ENCODE data around the gene SIMC1. TPM values are rescaled to one million over a fixed set of nuclear protein-coding genes. Genes with fewer than 3 reads are reported as not detected.
A peak's percentile ranks its signal among the peaks of the same experiment; 100 is the strongest.
"Not testable (repeated sequence)": the region's sequence is repeated elsewhere in the genome, so short reads cannot be mapped to it uniquely, and the experiment has no call there.

SIMC1 gene
- total RNA-seq, 1 donor from 2014 or later, result 4.1 TPM

- ATAC-seq (no peak), DNase-seq (ENCODE audit: missing footprints) (no peak)
- intact Hi-C loops (cut with DNase I), result no loop called here
Observed at GRCh38 chr5:176201811-176202210, 36.4 kb upstream of the SIMC1 start.

DNA sequence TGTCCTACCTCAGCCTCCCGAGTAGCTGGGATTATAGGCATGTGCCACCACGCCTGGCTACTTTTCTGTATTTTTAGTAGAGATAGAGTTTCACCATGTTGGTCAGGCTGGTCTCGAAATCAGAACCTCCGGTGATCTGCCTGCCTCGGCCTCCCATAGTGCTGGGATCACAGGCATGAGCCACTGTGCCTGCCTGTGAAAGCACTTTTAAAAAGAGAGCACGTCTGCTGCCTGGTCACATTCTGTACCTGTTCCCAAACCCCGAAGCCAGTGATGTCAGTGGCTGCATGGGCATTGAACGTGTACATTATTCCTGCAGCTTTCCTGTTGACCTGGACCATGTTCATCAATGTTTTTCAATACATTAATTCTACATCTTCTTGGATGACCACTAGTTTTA, 35.1 kb upstream of the SIMC1 start:
- ATAC-seq (no peak), DNase-seq (ENCODE audit: missing footprints) (no peak)
- intact Hi-C loops (cut with DNase I), result no loop called here

DNA sequence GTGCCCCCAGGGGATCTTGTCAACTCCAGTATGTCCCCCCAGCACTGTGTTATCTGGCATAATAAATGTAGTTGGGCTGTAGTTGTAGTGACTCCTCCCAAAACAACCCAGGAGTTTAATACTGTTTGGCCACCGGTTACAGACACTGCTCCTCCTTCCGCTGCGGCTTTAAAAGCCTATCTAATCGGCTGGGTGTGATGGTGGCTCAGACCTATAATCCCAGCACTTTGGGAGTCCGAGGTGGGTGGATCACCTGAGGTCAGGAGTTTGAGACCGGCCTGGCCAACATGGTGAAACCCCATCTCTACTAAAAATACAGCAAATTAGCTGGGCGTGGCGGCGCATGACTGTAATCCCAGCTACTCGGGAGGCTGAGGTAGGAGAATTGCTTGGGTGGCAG, 34.7 kb upstream of the SIMC1 start:
- intact Hi-C loops (cut with DNase I); ATAC-seq; DNase-seq (ENCODE audit: missing footprints): not testable (repeated sequence)

GRCh38 chr5:176214466-176215021, 23.7 kb upstream of the SIMC1 start:
- intact Hi-C loops (cut with DNase I); ATAC-seq; DNase-seq (ENCODE audit: missing footprints): not testable (repeated sequence)

- intact Hi-C loops (cut with DNase I), result not testable (repeated sequence)
- ATAC-seq (peak; percentile 64), DNase-seq (ENCODE audit: missing footprints) (peak; percentile 74)
Observed at GRCh38 chr5:176216393-176216916, 21.8 kb upstream of the SIMC1 start.

DNA sequence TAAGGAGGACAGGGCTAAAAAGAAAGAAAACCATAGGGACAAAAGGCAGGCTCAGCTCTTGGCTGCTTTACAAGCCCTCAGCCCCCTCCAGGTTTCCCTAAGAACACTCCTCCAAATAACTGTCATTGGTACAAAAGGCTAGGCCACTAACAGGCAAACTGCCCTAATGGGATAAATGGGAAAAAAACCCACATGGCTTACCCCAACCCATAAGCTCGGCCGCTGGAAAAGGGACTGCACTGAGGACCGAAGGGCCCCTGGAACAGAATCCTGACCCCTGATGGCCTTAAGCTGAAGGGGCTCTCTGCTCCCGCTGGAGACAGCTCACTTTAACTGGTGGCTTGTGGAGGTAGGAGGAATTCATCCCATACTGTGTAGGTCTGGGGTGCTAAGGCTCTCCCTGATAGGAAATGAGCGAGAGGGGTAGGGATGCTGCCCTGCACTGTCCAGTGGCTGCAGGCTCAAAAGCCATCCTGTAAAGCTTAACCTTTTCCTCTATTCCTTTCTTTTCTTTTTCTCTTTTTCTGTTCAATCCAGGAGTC, 21.0 kb upstream of the SIMC1 start:
- intact Hi-C loops (cut with DNase I), result not testable (repeated sequence)

DNA sequence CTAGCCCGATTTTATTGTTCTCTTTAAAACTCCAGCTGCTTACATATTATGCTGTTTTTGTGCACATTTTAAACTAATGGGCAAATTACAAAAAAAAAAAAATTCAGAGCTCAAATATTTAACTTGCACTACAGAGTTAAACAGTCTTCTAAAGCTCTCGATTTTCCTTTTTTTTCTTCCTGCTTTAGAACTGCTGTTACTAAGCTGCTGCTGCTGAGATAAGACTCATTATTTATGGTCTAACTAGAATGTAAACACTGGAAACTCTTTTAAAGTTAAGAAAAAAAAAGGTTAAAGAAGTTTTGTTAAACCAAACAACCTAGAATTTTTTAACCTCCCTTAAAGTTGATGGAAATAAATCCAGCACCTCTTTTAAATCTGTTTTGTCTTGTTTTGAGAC, 20.5 kb upstream of the SIMC1 start:
- ATAC-seq; intact Hi-C loops (cut with DNase I); DNase-seq (ENCODE audit: missing footprints): not testable (repeated sequence)

More for the DNA sequence above, 21.0 kb upstream of the SIMC1 start:
- DNase-seq (ENCODE audit: missing footprints); ATAC-seq: not testable (repeated sequence)

GRCh38 chr5:176222006-176222405, 16.2 kb upstream of the SIMC1 start:
- DNase-seq (ENCODE audit: missing footprints); ATAC-seq; intact Hi-C loops (cut with DNase I): not testable (repeated sequence)

GRCh38 chr5:176228358-176228757, 9.9 kb upstream of the SIMC1 start:
- DNase-seq (ENCODE audit: missing footprints); ATAC-seq; intact Hi-C loops (cut with DNase I): not testable (repeated sequence)

DNA sequence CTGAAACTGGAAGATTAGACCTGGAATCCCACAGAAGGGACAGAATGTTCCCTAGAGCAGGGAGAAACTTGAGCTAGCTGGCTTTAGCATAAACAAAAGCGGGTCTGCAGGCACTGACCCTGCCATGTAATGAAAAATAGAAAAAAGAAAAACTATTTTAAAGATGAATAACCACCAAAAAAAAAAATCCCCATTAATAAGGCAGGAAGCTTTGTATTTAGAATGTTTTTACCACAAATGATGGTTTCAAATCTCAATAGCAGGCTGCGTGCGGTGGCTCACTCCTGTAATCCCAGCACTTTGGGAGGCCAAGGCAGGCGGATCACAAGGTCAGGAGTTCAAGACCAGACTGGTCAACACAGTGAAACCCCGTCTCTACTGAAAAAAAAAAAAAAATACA, 5.0 kb upstream of the SIMC1 start:
- intact Hi-C loops (cut with DNase I), result loop anchor here (10.0 kb wide), 1 partner anchor 132 kb away; the partner anchor contains the start of genes ARL10 and KIAA1191
- not testable (repeated sequence) for ATAC-seq; DNase-seq (ENCODE audit: missing footprints)

DNA sequence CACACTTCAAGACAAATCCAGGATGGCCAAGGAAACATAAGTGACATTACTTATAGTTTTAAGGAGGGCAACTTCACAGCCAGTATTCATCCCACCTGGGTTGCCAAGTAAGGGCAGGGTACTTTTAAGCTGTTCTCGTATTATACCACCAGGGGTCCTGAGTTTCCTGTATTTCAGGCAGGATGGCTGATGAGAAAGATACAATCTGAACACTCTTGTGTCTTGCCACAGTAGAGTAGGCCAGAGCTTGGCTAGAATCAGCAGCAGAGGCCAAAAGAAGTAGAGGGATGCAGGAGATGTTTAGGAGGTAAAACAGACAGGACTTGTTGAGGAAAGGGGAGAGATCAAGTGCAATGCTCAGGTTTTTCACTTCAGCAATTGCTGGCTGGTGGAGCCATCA, 3.1 kb upstream of the SIMC1 start:
- intact Hi-C loops (cut with DNase I), result loop anchor here (10.0 kb wide), 1 partner anchor 130 kb away; the partner anchor contains the start of genes ARL10 and KIAA1191
- ATAC-seq; DNase-seq (ENCODE audit: missing footprints): not testable (repeated sequence)

GRCh38 chr5:176238645-176239283, 540 bp downstream of the SIMC1 start:
- not testable (repeated sequence) for DNase-seq (ENCODE audit: missing footprints)
- peak; percentile 63 for ATAC-seq
- intact Hi-C loops (cut with DNase I), result loop anchor here (10.0 kb wide), 1 partner anchor 126 kb away; the partner anchor contains the start of genes ARL10 and KIAA1191

GRCh38 chr5:176239304-176239703, 1.1 kb downstream of the SIMC1 start:
- intact Hi-C loops (cut with DNase I), result loop anchor here (10.0 kb wide), 1 partner anchor 125 kb away; the partner anchor contains the start of genes ARL10 and KIAA1191
- ATAC-seq; DNase-seq (ENCODE audit: missing footprints): not testable (repeated sequence)

DNA sequence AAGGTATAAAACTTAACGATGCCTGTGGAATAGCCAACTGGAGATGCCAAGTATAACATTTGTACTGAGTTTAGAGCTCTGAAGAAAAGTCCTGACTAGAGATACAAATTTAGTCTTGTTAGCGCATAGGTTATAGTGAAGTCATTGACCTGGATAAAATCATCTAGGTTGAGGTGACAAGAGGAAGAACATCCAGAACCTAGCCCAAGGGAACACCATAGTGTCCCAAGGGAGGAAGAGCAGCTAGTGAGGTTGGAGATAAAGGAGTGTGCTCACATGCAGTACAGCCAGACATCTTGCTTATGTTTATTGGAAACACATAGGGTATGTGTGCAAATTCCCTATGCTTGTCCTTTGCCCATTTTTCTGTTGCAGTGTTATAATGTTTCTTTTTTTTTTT, 6.1 kb downstream of the SIMC1 start:
- ATAC-seq; DNase-seq (ENCODE audit: missing footprints); intact Hi-C loops (cut with DNase I): not testable (repeated sequence)

- ATAC-seq; intact Hi-C loops (cut with DNase I); DNase-seq (ENCODE audit: missing footprints): not testable (repeated sequence)
Observed at GRCh38 chr5:176245074-176245473, 6.8 kb downstream of the SIMC1 start.

DNA sequence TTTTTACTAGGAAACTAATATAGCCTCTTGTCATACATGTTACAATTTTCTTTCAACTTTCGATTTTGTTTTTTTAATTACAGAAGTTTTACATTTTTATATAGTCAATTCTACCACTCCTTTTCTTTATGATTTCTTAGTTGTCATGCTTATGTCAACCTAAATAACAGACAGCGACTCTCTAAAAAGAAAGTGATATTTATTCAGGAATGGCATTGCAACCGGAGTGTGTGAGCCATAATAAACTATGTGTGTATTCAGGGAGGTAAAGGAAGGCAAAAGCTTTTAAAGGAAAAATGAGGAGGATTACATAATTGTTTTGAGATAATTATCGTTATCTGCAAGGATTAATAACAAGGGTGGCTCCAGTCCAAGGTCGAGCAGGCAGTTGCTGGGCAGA, 7.3 kb downstream of the SIMC1 start:
- intact Hi-C loops (cut with DNase I); DNase-seq (ENCODE audit: missing footprints): not testable (repeated sequence)

GRCh38 chr5:176250691-176251090, 12.5 kb downstream of the SIMC1 start:
- DNase-seq (ENCODE audit: missing footprints); ATAC-seq; intact Hi-C loops (cut with DNase I): not testable (repeated sequence)

More for the DNA sequence above, 7.3 kb downstream of the SIMC1 start:
- ATAC-seq, result not testable (repeated sequence)

GRCh38 chr5:176252171-176252570, 13.9 kb downstream of the SIMC1 start:
- DNase-seq (ENCODE audit: missing footprints); intact Hi-C loops (cut with DNase I); ATAC-seq: not testable (repeated sequence)

DNA sequence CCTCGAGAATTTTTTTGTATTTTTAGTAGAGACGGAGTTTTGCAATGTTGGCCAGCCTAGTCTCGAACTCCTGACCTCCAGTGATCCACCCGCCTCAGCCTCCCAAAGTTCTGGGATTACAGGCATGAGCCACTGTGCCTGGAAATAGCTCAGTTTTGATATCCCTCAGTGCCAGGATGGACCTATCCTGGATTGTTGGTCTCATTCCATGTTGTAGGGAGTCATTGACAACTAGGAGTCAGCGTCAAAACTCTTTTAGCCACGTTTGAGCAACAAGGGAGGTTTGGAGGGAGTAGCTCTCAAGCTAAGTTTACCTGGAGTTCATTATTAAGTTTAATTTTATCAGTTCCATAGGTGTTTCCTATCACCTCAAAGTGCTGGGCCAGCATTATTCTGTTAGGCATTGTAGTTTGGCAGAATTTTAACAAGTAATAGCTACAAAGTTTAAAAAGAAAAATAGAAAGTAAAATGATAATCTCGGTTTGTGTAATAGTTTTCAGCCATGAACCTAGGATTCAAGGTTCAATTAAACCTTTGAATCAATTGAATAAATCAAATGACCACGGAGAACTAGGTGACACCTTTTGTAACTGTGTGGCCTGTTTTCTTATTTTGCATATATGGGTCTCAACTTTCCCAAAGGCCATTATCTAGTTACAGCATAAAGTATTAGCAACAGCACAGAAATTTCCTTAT, 15.3 kb downstream of the SIMC1 start:
- ATAC-seq; intact Hi-C loops (cut with DNase I); DNase-seq (ENCODE audit: missing footprints): not testable (repeated sequence)

All from Right ventricle myocardium inferior (tissue), 1 donor.